HL-60 (cell line): ENCODE results near the gene NCL.

Experiments
- DNase-seq, 2 experiments: peaks; one replicate each; pipeline ENCODE4 v3.0.0-alpha.2; 2010 to 2020; ENCODE audit warnings: low read depth in 1 of 2, low spot score in 1 of 2
- H3K27ac ChIP-seq: fragments of 250-450 bp; sonication (Bioruptor Pico); replicated peaks from 2 replicates; pipeline ENCODE4 v1.5.1; 2020; ENCODE audit warnings: mild to moderate bottlenecking, moderate library complexity
- H3K27me3 ChIP-seq: fragments of 250-450 bp; sonication (Bioruptor Pico); 2 replicates; pipeline ENCODE4 v1.5.1; 2021; ENCODE audit warnings: mild to moderate bottlenecking, moderate library complexity; ENCODE audit not compliant: insufficient read depth, poor library complexity, severe bottlenecking
- H3K4me3 ChIP-seq: replicated peaks from 2 replicates; pipeline ENCODE4 v1.5.1; 2011; ENCODE audit warnings: mild to moderate bottlenecking, control low read depth, low read length; ENCODE audit not compliant: insufficient read depth
- CTCF ChIP-seq: IDR thresholded peaks from one replicate; pipeline ENCODE4 v1.5.1; 2011; ENCODE audit warnings: low read length, control low read depth, inconsistent platforms; ENCODE audit not compliant: insufficient read depth
- GABPA ChIP-seq: IDR thresholded peaks from 2 replicates; pipeline ENCODE4 v1.6.1; 2012; ENCODE audit warnings: low read depth
- POLR2AphosphoS5 ChIP-seq: IDR thresholded peaks from 2 replicates; pipeline ENCODE4 v1.6.1; 2012; ENCODE audit warnings: low read depth
- REST ChIP-seq: IDR thresholded peaks from 2 replicates; pipeline ENCODE4 v1.6.1; 2012; ENCODE audit warnings: low read depth; ENCODE audit not compliant: insufficient replicate concordance
- SPI1 ChIP-seq: IDR thresholded peaks from 2 replicates; pipeline ENCODE4 v1.6.1; 2012; ENCODE audit warnings: low read depth, mild to moderate bottlenecking, borderline replicate concordance

Gene NCL

GRCh38 chr2:231480781-231481180, 16.5 kb upstream of the NCL start:
- TF ChIP-seq SPI1 (no peak), GABPA (no peak), CTCF (no peak), POLR2AphosphoS5 (no peak), REST (no peak)
- Histone ChIP-seq H3K4me3 (no peak overlapping the region), H3K27me3 (no peaks in the 10 kb centered on the region)

GRCh38 chr2:231479455-231479854, 15.2 kb upstream of the NCL start:
- no peak for DNase-seq
- Histone ChIP-seq H3K27me3 (no peaks in the 10 kb centered on the region), H3K4me3 (no peak overlapping the region), H3K27ac (no peak overlapping the region)
- TF ChIP-seq SPI1, result no peak
- TF ChIP-seq GABPA, result no peak
- no peak for TF ChIP-seq POLR2AphosphoS5
- no peak for TF ChIP-seq CTCF
- no peak for TF ChIP-seq REST

More at GRCh38 chr2:231480781-231481180, 16.5 kb upstream of the NCL start:
- DNase-seq, result no peak
- no peak overlapping the region for H3K27ac ChIP-seq

- H3K27me3 ChIP-seq, result no peaks in the 10 kb centered on the region
- TF ChIP-seq POLR2AphosphoS5 (no peak), CTCF (no peak), GABPA (no peak), SPI1 (no peak), REST (no peak)
- DNase-seq, result no peak
- H3K27ac ChIP-seq, result no peak overlapping the region
- H3K4me3 ChIP-seq, result no peak overlapping the region
Observed at GRCh38 chr2:231476920-231477319, 12.6 kb upstream of the NCL start.
